IMR-90 (cell line): Measurements from ENCODE around the gene PRDM5. TPM values are rescaled to one million over a fixed set of nuclear protein-coding genes. Genes with fewer than 3 reads are reported as not detected.

ENCODE experiments used
- ATAC-seq: fragments of 200-7000 bp; cut with Tn5 transposase; 2 replicates; pipeline ENCODE4 v1.9.1; 2020; ENCODE audit warnings: low read depth, mild to moderate bottlenecking, moderate library complexity
- BruUV-seq: library from RNA; stranded (reverse); fragments of 400-500 nt; replicated peaks from 2 replicates; lab custom pipeline; 2021; lab: Mats Ljungman, UMichigan
- CTCF ChIA-PET: fragments of 300-600 bp; formaldehyde crosslinking; extraction: SDS; loops from one replicate; lab custom pipeline; 2021; ENCODE audit warnings: antibody characterized with exemption; lab: Yijun Ruan, JAX
- POLR2A ChIA-PET: fragments of 300-600 bp; sonication (Branson Sonifier 250); formaldehyde crosslinking; loops from one replicate; lab custom pipeline; 2022; ENCODE audit warnings: antibody characterized with exemption; ENCODE audit not compliant: unreplicated experiment; lab: Charles Lee
- DNase-seq: peaks from one replicate; pipeline ENCODE4 v3.0.0; 2013
- H2AFZ ChIP-seq: replicated peaks from 2 replicates; pipeline ENCODE3; 2013; ENCODE audit warnings: low read length, mild to moderate bottlenecking; ENCODE audit not compliant: poor library complexity
- H2AK5ac ChIP-seq: 2 replicates; pipeline ENCODE4 v1.6.1; 2013; ENCODE audit warnings: low read depth, low read length, inconsistent platforms
- H2AK9ac ChIP-seq: replicated peaks from 2 replicates; pipeline ENCODE3; 2013; ENCODE audit warnings: mild to moderate bottlenecking, low read depth, low read length, moderate library complexity; ENCODE audit not compliant: poor library complexity
- H2BK120ac ChIP-seq: 2 replicates; pipeline ENCODE4 v1.6.1; 2013; ENCODE audit warnings: low read depth, low read length, inconsistent platforms
- H2BK15ac ChIP-seq: 3 replicates; pipeline ENCODE4 v1.6.1; 2013; ENCODE audit warnings: low read depth, low read length, inconsistent platforms
- H2BK20ac ChIP-seq: 2 replicates; pipeline ENCODE4 v1.6.1; 2013; ENCODE audit warnings: low read depth, mild to moderate bottlenecking, inconsistent platforms, low read length, moderate library complexity
- H2BK5ac ChIP-seq: 2 replicates; pipeline ENCODE4 v1.6.1; 2013; ENCODE audit warnings: mild to moderate bottlenecking, low read depth, low read length, inconsistent platforms; ENCODE audit not compliant: poor library complexity, severe bottlenecking
- H3K14ac ChIP-seq: replicated peaks from 2 replicates; pipeline ENCODE4 v1.6.1; 2013; ENCODE audit warnings: low read depth, low read length, inconsistent platforms
- H3K18ac ChIP-seq: 2 replicates; pipeline ENCODE4 v1.6.1; 2013; ENCODE audit warnings: low read depth, low read length, control low read depth
- H3K23ac ChIP-seq: 2 replicates; pipeline ENCODE4 v1.6.1; 2013; ENCODE audit warnings: low read depth, low read length, inconsistent platforms
- H3K27ac ChIP-seq: 2 replicates; pipeline ENCODE4 v1.5.1; 2013; ENCODE audit warnings: mild to moderate bottlenecking, control low read depth, low read length; ENCODE audit not compliant: insufficient read depth
- H3K27me3 ChIP-seq: 2 replicates; pipeline ENCODE4 v1.6.1; 2013; ENCODE audit warnings: low read length; ENCODE audit not compliant: control insufficient read depth, insufficient read depth
- H3K36me3 ChIP-seq: 2 replicates; pipeline ENCODE4 v1.6.1; 2013; ENCODE audit warnings: low read length, mixed read lengths; ENCODE audit not compliant: control insufficient read depth, insufficient read depth
- H3K4ac ChIP-seq: 2 replicates; pipeline ENCODE4 v1.6.1; 2013; ENCODE audit warnings: low read depth, low read length, inconsistent platforms
- H3K4me1 ChIP-seq: 2 replicates; pipeline ENCODE4 v1.6.1; 2013; ENCODE audit warnings: low read length, mixed read lengths; ENCODE audit not compliant: control insufficient read depth, insufficient read depth
- H3K4me2 ChIP-seq: 2 replicates; pipeline ENCODE4 v1.6.1; 2013; ENCODE audit warnings: low read depth, mild to moderate bottlenecking, control low read depth, low read length, moderate library complexity
- H3K4me3 ChIP-seq: 2 replicates; pipeline ENCODE4 v1.5.1; 2013; ENCODE audit warnings: low read depth, mild to moderate bottlenecking, control low read depth, low read length, moderate library complexity; ENCODE audit not compliant: insufficient read depth
- H3K56ac ChIP-seq: 2 replicates; pipeline ENCODE4 v1.6.1; 2013; ENCODE audit warnings: low read length, inconsistent platforms; ENCODE audit not compliant: insufficient read depth; ENCODE audit errors: extremely low read depth
- H3K79me1 ChIP-seq, 2 experiments: 2 replicates each; pipeline ENCODE4 v1.6.1; 2013; ENCODE audit warnings: low read length in 2 of 2, inconsistent platforms in 1 of 2, low read depth in 1 of 2
- H3K9ac ChIP-seq: 2 replicates; pipeline ENCODE4 v1.6.1; 2013; ENCODE audit warnings: low read depth, low read length, control low read depth
- H3K9me1 ChIP-seq: 2 replicates; pipeline ENCODE4 v1.6.1; 2013; ENCODE audit warnings: low read length, inconsistent platforms; ENCODE audit not compliant: insufficient read depth
- H3K9me3 ChIP-seq: 2 replicates; pipeline ENCODE4 v1.6.1; 2013; ENCODE audit warnings: low read length; ENCODE audit not compliant: control insufficient read depth, insufficient read depth
- H4K20me1 ChIP-seq: 2 replicates; pipeline ENCODE4 v1.6.1; 2013; ENCODE audit warnings: low read length, inconsistent platforms; ENCODE audit not compliant: insufficient read depth
- H4K5ac ChIP-seq: 2 replicates; pipeline ENCODE4 v1.6.1; 2013; ENCODE audit warnings: mild to moderate bottlenecking, low read depth, low read length, control low read depth
- H4K8ac ChIP-seq, 2 experiments: 2 replicates each; pipeline ENCODE4 v1.6.1; 2013; ENCODE audit warnings: low read depth in 2 of 2, low read length in 2 of 2, control low read depth in 1 of 2, inconsistent platforms in 1 of 2
- H4K91ac ChIP-seq: 2 replicates; pipeline ENCODE4 v1.6.1; 2013; ENCODE audit warnings: low read depth, low read length, inconsistent platforms; ENCODE audit not compliant: insufficient read depth
- CEBPB ChIP-seq: IDR thresholded peaks from 2 replicates; pipeline ENCODE4 v1.6.1; 2012; ENCODE audit warnings: low read depth, low read length, improper control_type of control experiment
- CHD1 ChIP-seq: IDR thresholded peaks from 2 replicates; pipeline ENCODE4 v1.6.1; 2012; ENCODE audit warnings: low read depth, low read length, improper control_type of control experiment
- FOS ChIP-seq: fragments of 150-350 bp; IDR thresholded peaks from 2 replicates; pipeline ENCODE4 v1.6.1; 2016; ENCODE audit warnings: low read depth, low read length
- MAFK ChIP-seq: IDR thresholded peaks from 2 replicates; pipeline ENCODE4 v1.6.1; 2012; ENCODE audit warnings: low read depth, low read length, improper control_type of control experiment
- MAZ ChIP-seq: IDR thresholded peaks from 2 replicates; pipeline ENCODE4 v1.6.1; 2012; ENCODE audit warnings: low read depth, mild to moderate bottlenecking, low read length, improper control_type of control experiment, moderate library complexity, borderline replicate concordance
- MXI1 ChIP-seq: IDR thresholded peaks from 2 replicates; pipeline ENCODE4 v1.6.1; 2012; ENCODE audit warnings: low read depth, mild to moderate bottlenecking, low read length, moderate library complexity, borderline replicate concordance
- NFE2L2 ChIP-seq: fragments of 150-350 bp; IDR thresholded peaks from 2 replicates; pipeline ENCODE4 v1.6.1; 2016; ENCODE audit warnings: low read depth, mild to moderate bottlenecking, low read length
- POLR2A ChIP-seq: IDR thresholded peaks from 2 replicates; pipeline ENCODE4 v1.6.1; 2012; ENCODE audit warnings: mild to moderate bottlenecking, low read depth, low read length
- RAD21 ChIP-seq: IDR thresholded peaks from 2 replicates; pipeline ENCODE4 v1.6.1; 2012; ENCODE audit warnings: low read length, improper control_type of control experiment
- RCOR1 ChIP-seq: IDR thresholded peaks from 2 replicates; pipeline ENCODE4 v1.6.1; 2012; ENCODE audit warnings: mild to moderate bottlenecking, low read length, improper control_type of control experiment; ENCODE audit not compliant: insufficient replicate concordance
- RFX5 ChIP-seq: IDR thresholded peaks from 2 replicates; pipeline ENCODE4 v1.8.0; 2012; ENCODE audit warnings: low read depth, mild to moderate bottlenecking, low read length, moderate library complexity
- SMC3 ChIP-seq: fragments of 150-350 bp; IDR thresholded peaks from 2 replicates; pipeline ENCODE4 v1.6.1; 2016; ENCODE audit warnings: low read depth, mild to moderate bottlenecking, antibody characterized with exemption, low read length, moderate library complexity
- WGBS, 2 experiments: methylation state at CpG; one replicate each; pipeline versions ENCODE4 v1.1.5 to v1.1.7; 2013; ENCODE audit warnings: missing lambda C conversion rate in 2 of 2; ENCODE audit not compliant: insufficient read length in 1 of 2; ENCODE audit errors: extremely low coverage in 2 of 2; 5-methylcytosine and 5-hydroxymethylcytosine counted together
- dilution Hi-C: fragments of 300-500 bp; cut with HindIII; formaldehyde crosslinking; loops from one replicate; pipeline ENCODE4 v1.14.3; 2018; ENCODE audit warnings: low sequenced_read_pairs; ENCODE audit not compliant: unreplicated experiment
- in situ Hi-C: fragments of 300-500 bp; cut with MboI; formaldehyde crosslinking; loops from 3 replicates; pipeline ENCODE4 v1.14.3; 2019; ENCODE audit warnings: low sequenced_read_pairs, inconsistent platforms, mixed read lengths
- intact Hi-C: fragments of 100-400 bp; cut with micrococcal nuclease; formaldehyde crosslinking; loops from 2 replicates; pipeline ENCODE4 v1.10.0; 2022
- polyA plus RNA-seq, 3 experiments: library from polyadenylated mRNA; depleted of rRNA; stranded (reverse); fragments of >200 nt; gene quantifications; 2 replicates each; pipeline ENCODE4 v1.2.3, GENCODE V29; 2012; ENCODE audit warnings: low replicate concordance in 1 of 3
- total RNA-seq: library from RNA; depleted of rRNA; stranded (reverse); fragments of >200 nt; gene quantifications from 2 replicates; pipeline ENCODE4 v1.2.3, GENCODE V29; 2012
- TF ChIP-seq, protein P1 (sequence below): conservative IDR thresholded peaks from 2 replicates; pipeline ENCODE4 v1.5.1; 2012; ENCODE audit warnings: mild to moderate bottlenecking, low read depth, low read length, improper control_type of control experiment

PRDM5 gene
- total and polyA plus RNA-seq, 2 of the 4 experiments (the other 2 are of a cell fraction): 4.1 to 10.8 TPM

- no peak for TF ChIP-seq POLR2A
- no peak for TF ChIP-seq NFE2L2
- no peak for TF ChIP-seq CEBPB
- no peak for TF ChIP-seq MXI1
- no peak for TF ChIP-seq CHD1
- no peak for TF ChIP-seq FOS
Observed at GRCh38 chr4:120722655-120723054, 199.9 kb downstream of the PRDM5 start (continued).

GRCh38 chr4:120720354-120720934, 202.1 kb downstream of the PRDM5 start:
- CTCF ChIA-PET: interaction anchor here (0.5 to 1.4 kb wide), 3 partner anchors 168 to 330 kb away, joined by 3 read pairs; no protein-coding TSS in a partner anchor
- H4K20me1 ChIP-seq: no peaks in the 10 kb centered on the region
- POLR2A ChIA-PET: no interaction called here

More at GRCh38 chr4:120720354-120720934, 202.1 kb downstream of the PRDM5 start:
- H3K4me3 ChIP-seq: no peak overlapping the region
- H2AK5ac ChIP-seq: no peak overlapping the region
- H3K27me3 ChIP-seq: no peaks in the 10 kb centered on the region
- no peak overlapping the region for H3K56ac ChIP-seq
- no peak overlapping the region for H3K27ac ChIP-seq
- no peak overlapping the region for H2BK5ac ChIP-seq
- H3K14ac ChIP-seq: no peak overlapping the region
- WGBS, 2 experiments: 40% methylated on average over 1 of the region's 5 CpGs; no CpG with 5 or more reads in 1 of the 2 experiments
- H2AK9ac ChIP-seq: no peak overlapping the region
- H3K23ac ChIP-seq: no peak overlapping the region
- H2BK120ac ChIP-seq: no peak overlapping the region
- TF ChIP-seq POLR2A (no peak), RAD21 (no peak), CEBPB (no peak), RCOR1 (no peak), MAZ (no peak), SMC3 (no peak), MXI1 (no peak), NFE2L2 (no peak), RFX5 (no peak), MAFK (no peak)
- TF ChIP-seq, protein P1, sequence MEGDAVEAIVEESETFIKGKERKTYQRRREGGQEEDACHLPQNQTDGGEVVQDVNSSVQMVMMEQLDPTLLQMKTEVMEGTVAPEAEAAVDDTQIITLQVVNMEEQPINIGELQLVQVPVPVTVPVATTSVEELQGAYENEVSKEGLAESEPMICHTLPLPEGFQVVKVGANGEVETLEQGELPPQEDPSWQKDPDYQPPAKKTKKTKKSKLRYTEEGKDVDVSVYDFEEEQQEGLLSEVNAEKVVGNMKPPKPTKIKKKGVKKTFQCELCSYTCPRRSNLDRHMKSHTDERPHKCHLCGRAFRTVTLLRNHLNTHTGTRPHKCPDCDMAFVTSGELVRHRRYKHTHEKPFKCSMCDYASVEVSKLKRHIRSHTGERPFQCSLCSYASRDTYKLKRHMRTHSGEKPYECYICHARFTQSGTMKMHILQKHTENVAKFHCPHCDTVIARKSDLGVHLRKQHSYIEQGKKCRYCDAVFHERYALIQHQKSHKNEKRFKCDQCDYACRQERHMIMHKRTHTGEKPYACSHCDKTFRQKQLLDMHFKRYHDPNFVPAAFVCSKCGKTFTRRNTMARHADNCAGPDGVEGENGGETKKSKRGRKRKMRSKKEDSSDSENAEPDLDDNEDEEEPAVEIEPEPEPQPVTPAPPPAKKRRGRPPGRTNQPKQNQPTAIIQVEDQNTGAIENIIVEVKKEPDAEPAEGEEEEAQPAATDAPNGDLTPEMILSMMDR: no peak
- no peak overlapping the region for H2BK15ac ChIP-seq
- no peak overlapping the region for H2BK20ac ChIP-seq
- intact Hi-C loops (no loop called here), in situ Hi-C loops (loop anchor here (25.0 kb wide), 1 partner anchor 367 kb away; no protein-coding TSS in a partner anchor), dilution Hi-C loops (no loop called here)
- H3K36me3 ChIP-seq: no peaks in the 10 kb centered on the region
- no peak overlapping the region for H2AFZ ChIP-seq
- BruUV-seq: no TSS peak
- no peak overlapping the region for H4K5ac ChIP-seq
- DNase-seq (no peak), ATAC-seq (no peak)
- H3K4me2 ChIP-seq: no peak overlapping the region
- no peak overlapping the region for H3K4ac ChIP-seq
- H3K79me1 ChIP-seq: no peaks in the 10 kb centered on the region
- no peaks in the 10 kb centered on the region for H3K9me3 ChIP-seq
- no peak overlapping the region for H3K18ac ChIP-seq
- H3K9ac ChIP-seq: no peak overlapping the region
- H4K91ac ChIP-seq: no peak overlapping the region
- no peaks in the 10 kb centered on the region for H3K9me1 ChIP-seq
- no peaks in the 10 kb centered on the region for H3K4me1 ChIP-seq
- no peak overlapping the region for H4K8ac ChIP-seq
